DMS 273 treated with DMSO at 0.1 percent for 48 hours (cell line): ENCODE measurements around the gene HTRA2.
"Not testable (repeated sequence)": the region's sequence is repeated elsewhere in the genome, so short reads cannot be mapped to it uniquely, and the experiment has no call there.

Experiments used
- DNase-seq: peaks from one replicate; lab custom pipeline; 2025; lab: John Stamatoyannopoulos, UW

HTRA2 gene

GRCh38 chr2:74542978-74543377 lies 13.2 kb downstream of the HTRA2 start:
- DNase-seq: no peak

DNA sequence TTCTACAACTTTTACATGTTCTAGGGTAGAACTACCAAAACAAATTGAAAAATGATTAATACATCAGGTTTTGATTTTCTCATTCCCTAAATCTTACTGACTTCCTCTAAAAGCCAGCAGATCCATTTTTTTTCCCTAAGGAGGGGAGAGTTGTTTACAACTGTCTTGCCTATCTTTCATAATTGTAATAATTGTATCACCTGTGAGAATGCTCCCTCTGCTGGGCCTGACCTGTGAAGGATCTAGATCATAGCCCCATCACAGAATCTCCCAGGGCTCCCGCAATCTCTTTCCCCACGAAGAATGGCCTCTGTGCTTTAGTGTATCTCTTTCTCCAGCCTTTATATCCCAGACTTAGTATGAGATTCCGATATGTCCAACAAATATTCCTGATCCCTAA lies 14.9 kb downstream of the HTRA2 start:
- DNase-seq: no peak

DNA sequence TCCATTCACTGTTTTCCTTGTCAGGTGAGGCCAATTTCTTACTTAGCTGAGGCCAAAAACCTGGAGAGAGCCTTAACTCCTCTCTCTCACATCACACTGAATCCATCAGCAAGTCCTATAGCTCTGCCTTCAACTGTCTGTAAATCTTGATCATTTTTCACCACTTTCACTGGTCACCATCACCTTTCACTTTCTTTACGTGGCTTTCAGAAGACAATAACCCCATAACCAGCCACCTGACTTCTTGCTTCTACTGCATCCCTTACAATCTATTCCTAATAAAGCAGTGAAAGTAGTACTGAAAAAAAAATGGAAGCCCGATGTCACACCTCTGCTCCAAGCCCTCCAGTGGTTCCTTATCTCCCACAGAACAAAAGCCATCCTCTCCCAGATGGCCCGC lies 16.3 kb downstream of the HTRA2 start:
- no peak for DNase-seq

DNA sequence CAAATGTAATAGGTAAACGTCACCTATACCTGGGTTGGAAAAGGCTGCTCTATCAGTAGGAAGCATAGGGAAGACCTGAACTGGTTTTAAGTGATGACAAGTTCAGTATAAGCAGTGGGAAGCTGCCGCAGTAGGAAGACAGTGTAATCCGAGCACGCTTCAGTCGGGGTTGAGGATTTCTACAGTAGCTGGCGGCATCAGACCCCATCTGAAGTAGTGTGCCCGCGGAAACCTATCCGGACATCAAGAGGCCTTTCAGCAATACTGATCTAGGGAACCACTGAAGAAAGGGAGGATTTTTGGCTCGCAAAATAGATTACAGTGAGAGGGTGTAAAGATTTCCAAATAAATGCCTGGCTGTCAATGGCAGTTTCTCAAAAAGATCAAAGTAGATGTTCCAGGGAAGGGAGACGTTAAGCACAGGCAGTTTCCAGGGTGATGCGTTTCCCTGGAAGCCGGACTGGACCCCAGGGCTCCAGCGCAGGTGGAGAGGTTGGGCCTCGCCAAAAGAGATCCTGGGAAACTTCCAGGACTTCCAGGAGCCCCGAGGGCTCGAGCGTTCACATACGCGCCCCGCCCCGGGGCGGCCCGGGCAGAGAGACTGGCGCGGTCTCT lies 18.7 kb downstream of the HTRA2 start:
- DNase-seq: no peak

DNA sequence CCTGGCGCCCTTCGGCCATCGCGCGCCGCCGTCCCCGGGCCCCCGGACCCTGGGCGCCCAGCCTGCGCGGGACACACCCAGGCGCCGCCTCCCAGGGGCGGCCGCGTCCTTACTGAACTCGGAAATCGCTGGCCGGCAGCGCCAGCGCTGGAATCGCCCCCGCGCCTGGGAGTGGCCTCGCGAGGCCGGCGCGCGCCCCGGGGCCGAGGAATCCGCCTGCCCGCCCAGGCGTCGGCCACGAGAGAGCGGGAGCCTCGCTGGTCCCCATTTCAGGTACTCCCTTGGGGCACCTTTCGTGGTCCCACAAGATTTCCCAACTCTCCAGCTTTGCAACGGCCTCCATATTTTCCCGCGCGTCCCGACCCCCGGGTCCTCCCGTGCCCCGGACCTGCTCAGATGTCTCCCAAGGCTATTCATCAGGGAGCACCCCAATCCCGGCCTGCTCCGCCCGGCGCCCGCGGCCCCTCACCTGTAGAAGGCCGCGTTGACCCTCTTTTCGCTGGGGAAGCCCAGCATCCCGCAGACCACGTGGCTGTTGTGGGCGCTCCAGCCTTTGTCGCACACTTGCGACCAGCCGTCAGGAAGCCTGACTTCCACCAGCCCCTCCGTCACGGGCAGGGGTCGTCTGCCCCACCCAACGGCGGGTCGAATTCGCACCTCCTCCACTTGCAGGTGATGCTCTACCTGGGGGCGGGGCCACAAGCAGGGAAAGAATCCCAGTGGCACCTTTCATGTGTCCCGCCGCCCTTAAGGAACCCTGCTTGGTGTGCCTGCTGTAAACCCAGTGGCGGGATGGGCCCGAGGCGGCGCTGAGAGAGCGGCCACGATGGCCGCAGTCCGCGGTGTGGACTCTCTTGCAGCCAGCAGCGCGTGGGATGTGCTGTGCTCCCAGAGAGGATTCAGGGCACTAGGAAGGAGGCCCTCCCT lies 19.4 kb downstream of the HTRA2 start:
- DNase-seq: no peak

GRCh38 chr2:74550231-74550630 lies 20.5 kb downstream of the HTRA2 start:
- DNase-seq: no peak

DNA sequence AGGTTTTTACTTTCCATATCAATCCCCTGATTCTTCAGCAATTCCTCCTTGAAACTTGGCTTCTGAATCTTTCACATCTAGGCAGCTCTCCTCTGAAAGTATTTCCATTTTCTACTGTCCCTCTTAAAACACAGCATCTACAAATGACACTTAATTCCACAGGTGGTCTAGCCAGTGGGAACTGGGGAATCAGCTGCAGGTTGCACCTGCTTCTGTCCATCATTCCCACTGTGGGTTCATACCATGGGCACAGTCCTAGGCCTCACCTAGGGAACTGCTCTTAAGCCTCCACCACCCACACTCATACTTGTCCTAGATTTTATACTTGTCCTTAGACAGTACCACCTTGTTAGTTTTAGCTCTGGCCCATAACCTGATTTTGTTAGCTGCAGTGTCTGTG lies 21.8 kb downstream of the HTRA2 start:
- no peak for DNase-seq

GRCh38 chr2:74551942-74552913 lies 22.5 kb downstream of the HTRA2 start:
- no peak for DNase-seq

DNA sequence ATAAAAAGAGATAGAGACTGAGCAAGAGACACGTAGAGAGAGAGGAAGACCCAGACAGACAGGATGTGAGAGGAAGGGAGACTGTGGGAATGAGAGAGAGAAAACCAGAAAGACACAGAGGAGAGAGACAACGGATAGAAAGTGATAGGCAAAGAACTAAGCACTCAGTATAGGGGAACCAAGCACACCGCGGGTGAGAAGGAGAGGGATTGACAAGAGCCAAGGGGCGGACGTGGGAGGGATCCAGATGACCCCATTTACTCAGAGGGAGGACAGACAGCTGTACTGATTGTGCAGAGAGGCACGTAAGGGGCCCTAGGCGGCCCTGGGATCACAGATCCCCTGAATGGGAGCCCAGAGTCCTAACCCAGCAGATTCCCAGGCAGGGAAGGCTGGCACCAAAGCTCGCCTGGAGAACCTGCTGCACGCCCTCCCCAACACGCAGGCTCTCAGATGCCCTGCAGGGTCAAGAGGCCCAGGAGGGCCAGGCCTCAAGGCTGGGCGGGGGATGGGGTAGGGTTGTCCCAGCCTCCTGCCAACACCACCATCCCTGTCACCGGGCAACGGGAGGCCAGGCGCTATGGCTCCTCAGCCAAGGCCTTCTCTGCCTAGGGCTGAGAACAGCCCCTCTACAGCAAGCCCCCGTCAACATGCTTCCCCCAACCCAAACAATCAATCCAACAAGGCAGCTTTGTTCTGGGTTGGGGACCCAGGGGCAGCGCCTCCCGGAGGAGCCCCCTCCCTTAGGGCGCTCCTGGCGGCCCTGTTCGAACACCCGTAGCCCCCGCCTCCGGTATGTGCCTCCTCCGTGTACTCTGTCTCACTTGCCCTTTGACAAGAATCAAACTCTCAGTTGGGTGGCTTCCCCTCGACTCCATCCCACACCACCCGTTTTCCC lies 23.4 kb downstream of the HTRA2 start:
- DNase-seq: no peak

- DNase-seq: peak; percentile 27
Observed at GRCh38 chr2:74553892-74554819, 24.4 kb downstream of the HTRA2 start, which contains the start of the genes DOK1 and LOXL3. Gene DOK1 (plus strand): TSS chr2:74554720. CDS start chr2:74554755, 35 bp downstream. Gene LOXL3 (minus strand): TSS chr2:74553942. CDS start chr2:74552634, 1,308 bp downstream.

GRCh38 chr2:74554820-74555531 lies 25.2 kb downstream of the HTRA2 start:
- no peak for DNase-seq

GRCh38 chr2:74555610-74556103 lies 25.9 kb downstream of the HTRA2 start:
- no peak for DNase-seq

DNA sequence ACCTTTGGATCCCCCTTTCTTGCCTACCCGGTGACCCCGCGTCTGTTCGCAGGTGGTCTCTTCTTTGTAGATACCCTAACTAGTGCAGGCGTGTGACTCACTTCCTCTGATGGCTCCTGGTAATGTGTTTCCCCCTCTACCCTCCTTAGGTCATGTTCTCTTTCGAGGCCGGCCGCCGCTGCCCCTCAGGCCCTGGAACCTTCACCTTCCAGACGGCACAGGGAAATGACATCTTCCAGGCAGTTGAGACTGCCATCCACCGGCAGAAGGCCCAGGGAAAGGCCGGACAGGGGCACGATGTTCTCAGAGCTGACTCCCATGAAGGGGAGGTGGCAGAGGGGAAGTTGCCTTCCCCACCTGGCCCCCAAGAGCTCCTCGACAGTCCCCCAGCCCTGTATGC lies 26.4 kb downstream of the HTRA2 start:
- DNase-seq: no peak

GRCh38 chr2:74556831-74557370 lies 27.2 kb downstream of the HTRA2 start:
- DNase-seq: no peak

DNA sequence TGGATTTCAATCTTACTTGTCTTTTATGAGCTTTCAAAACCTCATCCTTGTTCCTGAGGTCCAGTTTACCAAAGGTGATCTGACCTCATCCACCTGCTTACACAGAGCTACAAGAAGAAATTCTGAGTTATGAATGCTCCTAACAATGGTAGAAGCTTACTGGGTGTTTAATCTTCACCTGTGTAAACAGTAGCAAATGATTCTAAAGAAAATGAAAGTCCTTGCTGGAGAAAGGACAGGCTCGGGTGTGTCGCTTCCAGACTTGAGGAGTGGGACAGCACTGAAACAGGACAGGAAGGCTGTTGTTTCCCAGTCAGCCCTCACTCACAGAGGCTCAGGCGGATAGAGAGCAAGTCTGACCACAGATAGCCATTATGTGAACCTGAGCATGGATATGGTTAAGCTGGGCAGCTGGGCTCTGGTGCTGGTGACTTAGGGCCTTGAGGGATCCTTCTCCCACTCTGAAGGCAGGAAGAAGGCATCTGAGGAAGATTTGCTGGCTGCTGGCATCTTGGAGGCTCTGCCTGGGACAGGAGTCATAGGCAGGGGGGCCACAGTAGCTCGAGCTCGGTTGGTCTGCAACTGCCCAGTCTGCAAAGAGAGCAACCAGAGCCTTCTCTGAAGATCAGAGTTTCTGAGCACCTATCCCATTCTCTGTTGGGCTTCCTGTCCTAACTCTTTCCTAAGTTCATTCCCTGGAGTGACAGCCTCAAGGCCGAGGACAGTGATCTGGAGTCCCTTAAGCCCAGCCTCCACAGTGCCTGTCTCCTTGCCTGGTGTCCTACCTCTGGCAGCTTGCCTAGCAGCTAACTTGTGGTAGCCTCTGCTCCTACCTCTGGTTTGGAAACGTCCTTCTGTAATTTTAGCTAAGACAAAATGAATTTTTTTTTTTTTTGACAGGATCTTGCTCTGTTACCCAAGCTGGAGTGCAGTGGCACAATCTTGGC lies 28.8 kb downstream of the HTRA2 start:
- DNase-seq: no peak

DNA sequence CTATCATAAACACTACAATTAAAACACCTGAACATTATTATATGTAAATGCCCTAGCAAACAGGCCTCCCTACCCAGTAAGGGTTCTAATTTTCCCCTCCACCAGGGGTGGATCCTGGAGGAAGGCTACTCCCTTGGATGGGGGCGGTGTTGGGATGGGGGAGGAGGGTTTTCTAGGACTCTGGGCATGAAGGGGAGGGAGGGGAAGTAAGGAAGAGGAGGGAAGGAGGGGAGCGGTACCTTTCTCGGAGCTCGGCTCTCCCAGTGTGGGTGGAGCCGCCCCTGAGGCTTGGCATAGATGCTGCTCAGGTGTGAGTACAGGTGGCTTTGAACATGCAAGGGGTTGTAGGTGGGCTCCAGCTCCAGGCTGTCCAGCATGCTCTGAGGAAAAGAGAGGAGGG lies 30.2 kb downstream of the HTRA2 start:
- DNase-seq: no peak

- DNase-seq: no peak
Observed at GRCh38 chr2:74560591-74560990, 30.9 kb downstream of the HTRA2 start.

GRCh38 chr2:74561022-74561421 lies 31.3 kb downstream of the HTRA2 start:
- not testable (repeated sequence) for DNase-seq
